GM23248 (cell line): Measurements from ENCODE around the gene ENG.
"Not testable (repeated sequence)": the region's sequence is repeated elsewhere in the genome, so short reads cannot be mapped to it uniquely, and the experiment has no call there.

ENCODE experiments used
- EZH2 ChIP-seq: fragments of 200-600 bp; sonication (generic); IDR thresholded peaks from 2 replicates; pipeline ENCODE4 v1.6.1; 2018; ENCODE audit warnings: antibody characterized with exemption, mild to moderate bottlenecking; ENCODE audit not compliant: insufficient read depth, poor library complexity, severe bottlenecking
- EZH2phosphoT487 ChIP-seq: fragments of 200-600 bp; sonication (generic); IDR thresholded peaks from 2 replicates; pipeline ENCODE4 v1.6.1; 2018; ENCODE audit warnings: antibody characterized with exemption, moderate library complexity, mild to moderate bottlenecking, low read depth; ENCODE audit not compliant: insufficient read depth

GRCh38 chr9:127845619-127846018 is 8.8 kb downstream of the ENG start:
- not testable (repeated sequence) for TF ChIP-seq EZH2, EZH2phosphoT487
